Panc1 (cell line): ENCODE results near the gene APCDD1. TPM values are rescaled to one million over a fixed set of nuclear protein-coding genes. Genes with fewer than 3 reads are reported as not detected.

Experiments
- ATAC-seq: fragments of 200-7000 bp; cut with Tn5 transposase; 2 replicates; pipeline ENCODE4 v1.9.1; 2020; ENCODE audit warnings: mild to moderate bottlenecking, moderate library complexity
- BruUV-seq: library from RNA; stranded (reverse); fragments of 400-500 nt; replicated peaks from 2 replicates; lab custom pipeline; 2021; lab: Mats Ljungman, UMichigan
- CTCF ChIA-PET: fragments of 300-600 bp; sonication (Branson Sonifier 250); formaldehyde crosslinking; loops from one replicate; lab custom pipeline; 2022; ENCODE audit warnings: antibody characterized with exemption; lab: Charles Lee
- POLR2A ChIA-PET: fragments of 300-600 bp; sonication (Branson Sonifier 250); formaldehyde crosslinking; loops from one replicate; lab custom pipeline; 2022; ENCODE audit warnings: antibody characterized with exemption; lab: Charles Lee
- DNase-seq: peaks from one replicate; pipeline ENCODE4 v3.0.0-alpha.2; 2010; ENCODE audit warnings: low read depth, low spot score
- H3K27ac ChIP-seq: 2 replicates; pipeline ENCODE4 v1.5.1; 2011; ENCODE audit warnings: mild to moderate bottlenecking, low read length, inconsistent platforms
- H3K27me3 ChIP-seq: fragments of 200-500 bp; sonication (Bioruptor generic); 2 replicates; pipeline ENCODE4 v1.6.0; 2014; ENCODE audit warnings: low read length, inconsistent platforms; ENCODE audit not compliant: control insufficient read depth, insufficient read depth
- H3K36me3 ChIP-seq: fragments of 200-500 bp; sonication (Bioruptor generic); 2 replicates; pipeline ENCODE4 v1.5.1; 2014; ENCODE audit warnings: inconsistent platforms, mild to moderate bottlenecking, low read length, moderate library complexity; ENCODE audit not compliant: control insufficient read depth, insufficient read depth
- H3K4me1 ChIP-seq: 2 replicates; pipeline ENCODE4 v1.5.1; 2011; ENCODE audit warnings: inconsistent platforms, mild to moderate bottlenecking, low read length, moderate library complexity; ENCODE audit not compliant: control insufficient read depth, insufficient read depth
- H3K4me3 ChIP-seq, 2 experiments: 2 replicates each; pipeline ENCODE4 v1.5.1; 2011 to 2012; ENCODE audit warnings: low read depth in 2 of 2, low read length in 2 of 2, mild to moderate bottlenecking in 2 of 2, inconsistent platforms in 1 of 2, moderate library complexity in 1 of 2
- H3K9me3 ChIP-seq: fragments of 200-500 bp; sonication (Bioruptor generic); 2 replicates; pipeline ENCODE4 v1.5.1; 2014; ENCODE audit warnings: low read depth, mild to moderate bottlenecking, inconsistent platforms, low read length, moderate library complexity; ENCODE audit not compliant: control insufficient read depth, insufficient read depth
- POLR2AphosphoS5 ChIP-seq: IDR thresholded peaks from 2 replicates; pipeline ENCODE4 v1.6.1; 2012; ENCODE audit warnings: mild to moderate bottlenecking, low read depth, low read length, moderate library complexity
- SIN3A ChIP-seq: IDR thresholded peaks from 2 replicates; pipeline ENCODE4 v1.6.1; 2012; ENCODE audit warnings: low read depth, mild to moderate bottlenecking, low read length, moderate library complexity, borderline replicate concordance; ENCODE audit not compliant: insufficient read depth
- TCF7L2 ChIP-seq: IDR thresholded peaks from 2 replicates; pipeline ENCODE4 v1.6.1; 2011; ENCODE audit warnings: mild to moderate bottlenecking, low read depth, low read length, inconsistent platforms
- in situ Hi-C: cut with HindIII; loops from 2 replicates; pipeline ENCODE4 v1.10.0; 2016; ENCODE audit warnings: low sequenced_read_pairs, low pct_unique_long_range_greater_than_20kb
- intact Hi-C: fragments of 100-400 bp; cut with micrococcal nuclease; formaldehyde crosslinking; loops from one replicate; pipeline ENCODE4 v1.10.0; 2022; ENCODE audit not compliant: unreplicated experiment
- total RNA-seq: library from RNA; stranded (reverse); gene quantifications from one replicate; pipeline ENCODE4 v1.2.1, GENCODE V29; 2021; ENCODE audit not compliant: unreplicated experiment
- TF ChIP-seq, protein P1 (sequence below): fragments of 450-650 bp; IDR thresholded peaks from 2 replicates; pipeline ENCODE4 v1.5.1; 2017; ENCODE audit warnings: mild to moderate bottlenecking
- TF ChIP-seq, protein P2 (sequence below), 2 experiments: IDR thresholded peaks; 2 replicates each; pipeline ENCODE4 v1.6.1; 2011 to 2012; ENCODE audit warnings: low read depth in 2 of 2, control low read depth in 1 of 2, low read length in 1 of 2, mild to moderate bottlenecking in 1 of 2, moderate library complexity in 1 of 2; ENCODE audit not compliant: insufficient read depth in 1 of 2

Gene APCDD1
- total RNA-seq, 1 experiment from 2014 or later = 0.36 TPM

DNA sequence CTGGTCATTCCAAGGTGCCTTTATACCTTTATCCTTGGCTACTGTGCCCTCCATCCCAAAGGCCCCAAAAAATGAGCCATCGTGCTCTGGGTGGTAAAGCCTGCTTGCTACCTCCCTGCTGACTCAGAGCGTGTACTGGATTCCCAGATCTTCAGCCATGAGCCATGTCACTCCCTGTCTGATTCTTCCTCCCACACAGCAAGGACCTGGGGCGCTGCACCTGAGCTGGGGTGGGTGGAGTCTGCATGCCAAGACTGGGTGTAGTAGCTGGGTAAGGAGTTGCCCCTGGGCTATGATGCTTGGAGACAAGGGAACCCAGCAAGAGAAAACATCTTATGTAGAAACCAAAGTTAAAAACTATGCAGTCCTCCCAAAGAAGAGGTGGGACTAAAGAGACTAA lies 37.2 kb upstream of the APCDD1 start:
- Histone ChIP-seq H3K4me3 (no peak overlapping the region), H3K27me3 (no peaks in the 10 kb centered on the region; the same call in 1 of the 2 replicates), H3K4me1 (no peaks in the 10 kb centered on the region), H3K9me3 (no peaks in the 10 kb centered on the region), H3K27ac (no peak overlapping the region), H3K36me3 (no peaks in the 10 kb centered on the region)
- no TSS peak for BruUV-seq
- CTCF ChIA-PET = no interaction called here
- POLR2A ChIA-PET = no interaction called here
- intact Hi-C loops = loop anchor here (10.0 kb wide), 1 partner anchor 58 kb away; no protein-coding TSS in a partner anchor
- ATAC-seq = no peak
- DNase-seq = no peak
- TF ChIP-seq POLR2AphosphoS5 (no peak), TCF7L2 (no peak), SIN3A (no peak)
- TF ChIP-seq, protein P1, sequence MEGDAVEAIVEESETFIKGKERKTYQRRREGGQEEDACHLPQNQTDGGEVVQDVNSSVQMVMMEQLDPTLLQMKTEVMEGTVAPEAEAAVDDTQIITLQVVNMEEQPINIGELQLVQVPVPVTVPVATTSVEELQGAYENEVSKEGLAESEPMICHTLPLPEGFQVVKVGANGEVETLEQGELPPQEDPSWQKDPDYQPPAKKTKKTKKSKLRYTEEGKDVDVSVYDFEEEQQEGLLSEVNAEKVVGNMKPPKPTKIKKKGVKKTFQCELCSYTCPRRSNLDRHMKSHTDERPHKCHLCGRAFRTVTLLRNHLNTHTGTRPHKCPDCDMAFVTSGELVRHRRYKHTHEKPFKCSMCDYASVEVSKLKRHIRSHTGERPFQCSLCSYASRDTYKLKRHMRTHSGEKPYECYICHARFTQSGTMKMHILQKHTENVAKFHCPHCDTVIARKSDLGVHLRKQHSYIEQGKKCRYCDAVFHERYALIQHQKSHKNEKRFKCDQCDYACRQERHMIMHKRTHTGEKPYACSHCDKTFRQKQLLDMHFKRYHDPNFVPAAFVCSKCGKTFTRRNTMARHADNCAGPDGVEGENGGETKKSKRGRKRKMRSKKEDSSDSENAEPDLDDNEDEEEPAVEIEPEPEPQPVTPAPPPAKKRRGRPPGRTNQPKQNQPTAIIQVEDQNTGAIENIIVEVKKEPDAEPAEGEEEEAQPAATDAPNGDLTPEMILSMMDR = no peak
- TF ChIP-seq, protein P2, sequence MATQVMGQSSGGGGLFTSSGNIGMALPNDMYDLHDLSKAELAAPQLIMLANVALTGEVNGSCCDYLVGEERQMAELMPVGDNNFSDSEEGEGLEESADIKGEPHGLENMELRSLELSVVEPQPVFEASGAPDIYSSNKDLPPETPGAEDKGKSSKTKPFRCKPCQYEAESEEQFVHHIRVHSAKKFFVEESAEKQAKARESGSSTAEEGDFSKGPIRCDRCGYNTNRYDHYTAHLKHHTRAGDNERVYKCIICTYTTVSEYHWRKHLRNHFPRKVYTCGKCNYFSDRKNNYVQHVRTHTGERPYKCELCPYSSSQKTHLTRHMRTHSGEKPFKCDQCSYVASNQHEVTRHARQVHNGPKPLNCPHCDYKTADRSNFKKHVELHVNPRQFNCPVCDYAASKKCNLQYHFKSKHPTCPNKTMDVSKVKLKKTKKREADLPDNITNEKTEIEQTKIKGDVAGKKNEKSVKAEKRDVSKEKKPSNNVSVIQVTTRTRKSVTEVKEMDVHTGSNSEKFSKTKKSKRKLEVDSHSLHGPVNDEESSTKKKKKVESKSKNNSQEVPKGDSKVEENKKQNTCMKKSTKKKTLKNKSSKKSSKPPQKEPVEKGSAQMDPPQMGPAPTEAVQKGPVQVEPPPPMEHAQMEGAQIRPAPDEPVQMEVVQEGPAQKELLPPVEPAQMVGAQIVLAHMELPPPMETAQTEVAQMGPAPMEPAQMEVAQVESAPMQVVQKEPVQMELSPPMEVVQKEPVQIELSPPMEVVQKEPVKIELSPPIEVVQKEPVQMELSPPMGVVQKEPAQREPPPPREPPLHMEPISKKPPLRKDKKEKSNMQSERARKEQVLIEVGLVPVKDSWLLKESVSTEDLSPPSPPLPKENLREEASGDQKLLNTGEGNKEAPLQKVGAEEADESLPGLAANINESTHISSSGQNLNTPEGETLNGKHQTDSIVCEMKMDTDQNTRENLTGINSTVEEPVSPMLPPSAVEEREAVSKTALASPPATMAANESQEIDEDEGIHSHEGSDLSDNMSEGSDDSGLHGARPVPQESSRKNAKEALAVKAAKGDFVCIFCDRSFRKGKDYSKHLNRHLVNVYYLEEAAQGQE (IDR thresholded peaks at IDR 0.05; ENCODE audit: insufficient read depth in 1 of 2, low read depth in 2 of 2, low read length in 1 of 2) = no peak
- in situ Hi-C loops = no loop called here

DNA sequence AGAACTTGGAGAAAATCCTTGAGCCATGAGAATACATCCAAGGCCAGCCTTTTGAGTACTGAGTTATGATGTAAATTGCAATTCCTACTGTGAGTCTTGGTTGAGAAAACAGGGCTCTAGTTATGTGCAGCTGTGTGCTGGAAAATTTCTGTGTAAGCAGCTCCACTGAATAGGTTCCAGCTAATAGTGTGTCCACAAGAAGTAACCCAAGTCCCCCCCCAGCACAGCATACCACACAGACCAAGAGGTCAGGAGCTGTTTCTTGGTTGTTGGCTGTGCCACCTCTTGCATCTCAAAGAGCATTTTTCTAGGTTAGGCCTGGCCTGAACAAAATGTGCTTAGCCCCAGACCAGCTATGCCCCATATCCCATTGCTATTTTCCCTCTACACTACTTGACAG lies 36.8 kb upstream of the APCDD1 start:
- ATAC-seq = no peak

More for the DNA sequence above, 36.8 kb upstream of the APCDD1 start:
- H3K36me3 ChIP-seq = no peaks in the 10 kb centered on the region
- no peaks in the 10 kb centered on the region for H3K9me3 ChIP-seq
- H3K27ac ChIP-seq = no peak overlapping the region
- DNase-seq = no peak
- TF ChIP-seq, protein P1 = no peak
- no peak for TF ChIP-seq TCF7L2
- TF ChIP-seq, protein P2 (IDR thresholded peaks at IDR 0.05; ENCODE audit: insufficient read depth in 1 of 2, low read depth in 2 of 2, low read length in 1 of 2) = no peak
- no peak for TF ChIP-seq POLR2AphosphoS5
- no peak for TF ChIP-seq SIN3A
- H3K4me1 ChIP-seq = no peaks in the 10 kb centered on the region
- in situ Hi-C loops = no loop called here
- ChIA-PET POLR2A (no interaction called here), CTCF (no interaction called here)
- BruUV-seq = no TSS peak
- intact Hi-C loops = loop anchor here (10.0 kb wide), 1 partner anchor 57 kb away; no protein-coding TSS in a partner anchor
- no peak overlapping the region for H3K4me3 ChIP-seq
- H3K27me3 ChIP-seq = no peaks in the 10 kb centered on the region; the same call in 1 of the 2 replicates
